NCI-H748 (cell line): ENCODE results near the gene TRPV4.

Experiments used
- DNase-seq: peaks from one replicate; lab custom pipeline; 2025; ENCODE audit not compliant: unreplicated experiment; lab: John Stamatoyannopoulos, UW

The TRPV4 gene

GRCh38 chr12:109829667-109830066 is 3.5 kb downstream of the TRPV4 start:
- DNase-seq, result no peak

GRCh38 chr12:109828754-109829511 is 4.3 kb downstream of the TRPV4 start:
- DNase-seq, result no peak

GRCh38 chr12:109827566-109828550 is 5.3 kb downstream of the TRPV4 start:
- no peak for DNase-seq

GRCh38 chr12:109827080-109827479 is 6.1 kb downstream of the TRPV4 start:
- no peak for DNase-seq

- DNase-seq, result no peak
Observed at GRCh38 chr12:109824731-109825130, 8.5 kb downstream of the TRPV4 start.

- no peak for DNase-seq
Observed at GRCh38 chr12:109822951-109823411, 10.2 kb downstream of the TRPV4 start.

GRCh38 chr12:109822416-109822815 is 10.8 kb downstream of the TRPV4 start:
- DNase-seq, result no peak

GRCh38 chr12:109821968-109822367 is 11.2 kb downstream of the TRPV4 start:
- DNase-seq, result no peak

- peak; percentile 83 for DNase-seq
Observed at GRCh38 chr12:109820816-109821381, 12.3 kb downstream of the TRPV4 start.

- no peak for DNase-seq
Observed at GRCh38 chr12:109818905-109819500, 14.2 kb downstream of the TRPV4 start.

- no peak for DNase-seq
Observed at GRCh38 chr12:109818253-109818652, 14.9 kb downstream of the TRPV4 start.

GRCh38 chr12:109817627-109818231 is 15.5 kb downstream of the TRPV4 start:
- no peak for DNase-seq

GRCh38 chr12:109816870-109817269 is 16.3 kb downstream of the TRPV4 start:
- DNase-seq, result no peak

GRCh38 chr12:109815757-109816617 is 17.2 kb downstream of the TRPV4 start:
- DNase-seq, result no peak

- no peak for DNase-seq
Observed at GRCh38 chr12:109815225-109815624, 18.0 kb downstream of the TRPV4 start.

GRCh38 chr12:109814600-109815150 is 18.5 kb downstream of the TRPV4 start:
- no peak for DNase-seq

- no peak for DNase-seq
Observed at GRCh38 chr12:109813810-109814416, 19.3 kb downstream of the TRPV4 start.

- DNase-seq, result no peak
Observed at GRCh38 chr12:109811624-109811995, 21.6 kb downstream of the TRPV4 start.
